Sigmoid colon (tissue), 3 donors: ENCODE results near the gene EPYC.

Experiments
- CTCF ChIP-seq, 4 experiments: fragments of 450-650 bp in 3 of 4; fragments of 200-600 bp in 1 of 4; IDR thresholded peaks; one replicate each; pipeline ENCODE4 v1.5.1; 2016 to 2019; ENCODE audit warnings: antibody characterized with exemption in 4 of 4, mild to moderate bottlenecking in 3 of 4, moderate library complexity in 2 of 4
- POLR2A ChIP-seq, 2 donors: fragments of 450-650 bp; IDR thresholded peaks; one replicate each; pipeline ENCODE4 v1.6.1; 2016; ENCODE audit warnings: antibody characterized with exemption in 2 of 2, mild to moderate bottlenecking in 2 of 2, moderate library complexity in 2 of 2

- peak in 3 of 4 experiments; percentile 34 to 60 (median 49) for TF ChIP-seq CTCF (IDR thresholded peaks at IDR 0.05)
- TF ChIP-seq POLR2A (IDR thresholded peaks at IDR 0.05) = no peak
Measured at GRCh38 chr12:90940872-90941499, 63.8 kb downstream of the EPYC start.
